Mucosa of gallbladder (tissue), 1 donor: ENCODE results near the gene NUF2. TPM values are rescaled to one million over a fixed set of nuclear protein-coding genes. Genes with fewer than 3 reads are reported as not detected.

Source experiments
- DNase-seq: peaks from one replicate; pipeline ENCODE4 v3.0.0-alpha.2; 2020; ENCODE audit warnings: low spot score
- total RNA-seq: library from RNA; stranded (reverse); gene quantifications from one replicate; pipeline ENCODE4 v1.2.1, GENCODE V29; 2021
- donor health status: DM: no; HTN: no; CAD: no.

Gene NUF2
- total RNA-seq, 1 donor from 2014 or later, result 0.52 TPM

DNA sequence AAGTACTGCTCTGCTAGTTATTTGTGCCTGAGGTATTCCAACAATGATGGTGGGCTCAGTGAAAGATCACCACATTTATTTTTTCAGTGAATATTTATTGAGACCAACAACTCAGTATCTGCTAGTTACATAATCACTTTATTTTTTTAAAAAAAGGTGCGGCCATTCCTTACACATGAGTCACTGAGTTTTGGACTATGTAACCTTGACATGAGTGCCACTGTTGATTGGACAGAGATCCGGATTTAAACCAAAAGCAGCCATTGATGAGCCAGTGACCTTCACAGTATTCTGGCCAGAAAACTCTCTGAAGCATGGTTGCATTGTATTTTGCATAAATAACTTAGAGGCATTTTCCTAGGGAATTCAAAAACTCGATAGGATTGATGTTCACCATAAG lies 79.5 kb downstream of the NUF2 start:
- no peak for DNase-seq

Other genes starting within 250 kb of the NUF2 start
- gene RGS5, start 119.0 kb upstream of the NUF2 start, total RNA-seq, result 167 TPM